MV-4-11 (cell line): Measurements from ENCODE around the gene ZAR1.
A peak's percentile ranks its signal among the peaks of the same experiment; 100 is the strongest.
"Not testable (repeated sequence)": the region's sequence is repeated elsewhere in the genome, so short reads cannot be mapped to it uniquely, and the experiment has no call there.

Experiments
- DNase-seq: peaks from one replicate; lab custom pipeline; 2025; lab: John Stamatoyannopoulos, UW

The ZAR1 gene

GRCh38 chr4:48490012-48490679, at the start of gene ZAR1:
Gene ZAR1 (plus strand): TSS chr4:48490252. CDS start chr4:48490292, 40 bp downstream.
- no peak for DNase-seq

- DNase-seq: peak; percentile 59
Observed at GRCh38 chr4:48440914-48441313, 49.1 kb upstream of the ZAR1 start.

GRCh38 chr4:48445704-48446103, 44.3 kb upstream of the ZAR1 start:
- no peak for DNase-seq

GRCh38 chr4:48446642-48447041, 43.4 kb upstream of the ZAR1 start:
- DNase-seq: no peak

- no peak for DNase-seq
Observed at GRCh38 chr4:48449151-48449550, 40.9 kb upstream of the ZAR1 start.

GRCh38 chr4:48450740-48451139, 39.3 kb upstream of the ZAR1 start:
- DNase-seq: peak; percentile 8

- DNase-seq: not testable (repeated sequence)
Observed at GRCh38 chr4:48451656-48452055, 38.4 kb upstream of the ZAR1 start.

GRCh38 chr4:48454591-48454990, 35.5 kb upstream of the ZAR1 start:
- DNase-seq: no peak

GRCh38 chr4:48461000-48461399, 29.1 kb upstream of the ZAR1 start:
- DNase-seq: no peak

GRCh38 chr4:48462363-48462762, 27.7 kb upstream of the ZAR1 start:
- DNase-seq: no peak

GRCh38 chr4:48467442-48467841, 22.6 kb upstream of the ZAR1 start:
- DNase-seq: no peak

GRCh38 chr4:48467891-48468290, 22.2 kb upstream of the ZAR1 start:
- DNase-seq: no peak

- no peak for DNase-seq
Observed at GRCh38 chr4:48470137-48470536, 19.9 kb upstream of the ZAR1 start.

GRCh38 chr4:48470570-48470969, 19.5 kb upstream of the ZAR1 start:
- DNase-seq: no peak

- DNase-seq: no peak
Observed at GRCh38 chr4:48472794-48473193, 17.3 kb upstream of the ZAR1 start.

- DNase-seq: no peak
Observed at GRCh38 chr4:48475770-48476169, 14.3 kb upstream of the ZAR1 start.

GRCh38 chr4:48478273-48478672, 11.8 kb upstream of the ZAR1 start:
- DNase-seq: no peak

GRCh38 chr4:48481581-48481980, 8.5 kb upstream of the ZAR1 start:
- no peak for DNase-seq

- DNase-seq: no peak
Observed at GRCh38 chr4:48483006-48483776, 6.9 kb upstream of the ZAR1 start, which contains the start of gene SLC10A4. Gene SLC10A4 (plus strand): TSS chr4:48483343. CDS start chr4:48483562, 219 bp downstream.

GRCh38 chr4:48483777-48484493, 6.1 kb upstream of the ZAR1 start:
- no peak for DNase-seq

GRCh38 chr4:48484494-48485168, 5.4 kb upstream of the ZAR1 start:
- DNase-seq: no peak

GRCh38 chr4:48489683-48490011, 405 bp upstream of the ZAR1 start:
- no peak for DNase-seq
